PFSK-1 (cell line): Measurements from ENCODE around the gene KDM2B.

Experiments
- POLR2AphosphoS5 ChIP-seq: IDR thresholded peaks from 2 replicates; pipeline ENCODE4 v1.6.1; 2012; ENCODE audit warnings: low read depth, mild to moderate bottlenecking, control low read depth, low read length, moderate library complexity
- SIN3A ChIP-seq: IDR thresholded peaks from 2 replicates; pipeline ENCODE4 v1.6.1; 2012; ENCODE audit warnings: mild to moderate bottlenecking, low read length, moderate library complexity, borderline replicate concordance; ENCODE audit not compliant: insufficient read depth
- TAF1 ChIP-seq: IDR thresholded peaks from 2 replicates; pipeline ENCODE4 v1.6.1; 2012; ENCODE audit warnings: low read length, control low read depth, borderline replicate concordance; ENCODE audit not compliant: insufficient read depth

DNA sequence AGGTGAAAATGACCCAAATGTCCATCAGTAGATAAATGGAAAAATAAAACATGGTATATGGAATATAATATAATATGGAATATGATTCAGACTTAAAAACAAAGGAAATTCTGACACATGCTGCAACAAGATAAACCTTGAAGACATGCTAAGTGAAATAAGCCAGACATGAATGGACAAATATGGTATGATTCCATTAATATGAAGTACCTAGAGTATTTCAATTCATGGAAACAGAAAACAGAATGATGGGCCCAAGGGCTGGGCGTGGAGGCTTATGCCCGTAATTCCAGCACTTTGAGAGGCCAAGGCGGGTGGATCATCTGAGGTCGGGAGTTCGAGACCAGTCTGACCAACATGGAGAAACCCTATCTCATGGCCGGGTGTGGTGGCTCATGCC is 22.8 kb upstream of the KDM2B start:
- TF ChIP-seq SIN3A (no peak), POLR2AphosphoS5 (no peak), TAF1 (no peak)
